Esophagus muscularis mucosa (tissue), 4 donors: ENCODE measurements around the gene CLDN9.

Experiments
- EP300 ChIP-seq: sonication (generic); formaldehyde crosslinking; IDR thresholded peaks from one replicate; pipeline ENCODE4 v1.6.1; 2017; ENCODE audit warnings: antibody characterized with exemption
- POLR2A ChIP-seq: fragments of 450-650 bp; IDR thresholded peaks from one replicate; pipeline ENCODE4 v1.6.1; 2017; ENCODE audit warnings: antibody characterized with exemption, moderate library complexity, mild to moderate bottlenecking, low read depth
- TF ChIP-seq, protein P1 (sequence below), 3 experiments: fragments of 200-600 bp in 2 of 3; fragments of 450-650 bp in 1 of 3; sonication (generic) in 2 of 3; IDR thresholded peaks; one replicate each; pipeline ENCODE4 v1.5.1; 2017 to 2019; ENCODE audit warnings: antibody characterized with exemption in 3 of 3, mild to moderate bottlenecking in 2 of 3, moderate library complexity in 1 of 3

- TF ChIP-seq, protein P1, sequence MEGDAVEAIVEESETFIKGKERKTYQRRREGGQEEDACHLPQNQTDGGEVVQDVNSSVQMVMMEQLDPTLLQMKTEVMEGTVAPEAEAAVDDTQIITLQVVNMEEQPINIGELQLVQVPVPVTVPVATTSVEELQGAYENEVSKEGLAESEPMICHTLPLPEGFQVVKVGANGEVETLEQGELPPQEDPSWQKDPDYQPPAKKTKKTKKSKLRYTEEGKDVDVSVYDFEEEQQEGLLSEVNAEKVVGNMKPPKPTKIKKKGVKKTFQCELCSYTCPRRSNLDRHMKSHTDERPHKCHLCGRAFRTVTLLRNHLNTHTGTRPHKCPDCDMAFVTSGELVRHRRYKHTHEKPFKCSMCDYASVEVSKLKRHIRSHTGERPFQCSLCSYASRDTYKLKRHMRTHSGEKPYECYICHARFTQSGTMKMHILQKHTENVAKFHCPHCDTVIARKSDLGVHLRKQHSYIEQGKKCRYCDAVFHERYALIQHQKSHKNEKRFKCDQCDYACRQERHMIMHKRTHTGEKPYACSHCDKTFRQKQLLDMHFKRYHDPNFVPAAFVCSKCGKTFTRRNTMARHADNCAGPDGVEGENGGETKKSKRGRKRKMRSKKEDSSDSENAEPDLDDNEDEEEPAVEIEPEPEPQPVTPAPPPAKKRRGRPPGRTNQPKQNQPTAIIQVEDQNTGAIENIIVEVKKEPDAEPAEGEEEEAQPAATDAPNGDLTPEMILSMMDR (IDR thresholded peaks at IDR 0.05) = no peak
- no peak for TF ChIP-seq EP300
- no peak for TF ChIP-seq POLR2A
These were observed 16.9 kb downstream of the CLDN9 start for GRCh38 chr16:3029491-3030221.
